Thyroid gland (tissue), 4 donors: ENCODE measurements around the gene PPP1R3G.

Experiments used
- CTCF ChIP-seq, 6 experiments: fragments of 200-600 bp in 3 of 6; fragments of 450-650 bp in 3 of 6; sonication (generic) in 3 of 6; IDR thresholded peaks; one replicate each; pipeline ENCODE4 v1.5.1; 2016 to 2019; ENCODE audit warnings: antibody characterized with exemption in 6 of 6, mild to moderate bottlenecking in 2 of 6, inconsistent platforms in 1 of 6, moderate library complexity in 1 of 6
- POLR2A ChIP-seq, 2 donors: fragments of 450-650 bp; IDR thresholded peaks; one replicate each; pipeline ENCODE4 v1.6.1; 2017; ENCODE audit warnings: antibody characterized with exemption in 2 of 2, mild to moderate bottlenecking in 2 of 2, moderate library complexity in 1 of 2

GRCh38 chr6:5126214-5126613 lies 41.1 kb downstream of the PPP1R3G start:
- TF ChIP-seq CTCF (IDR thresholded peaks at IDR 0.05) (no peak), POLR2A (IDR thresholded peaks at IDR 0.05) (no peak)
